Measurements from ENCODE around the gene ATP8B3.

The ATP8B3 gene

GRCh38 chr19:1858412-1859081 is 46.5 kb upstream of the ATP8B3 start:
- TF ChIP-seq CTCF (IDR thresholded peaks at IDR 0.05; ENCODE audit: extremely low read depth, missing control alignments) = no peak
- no peak for DNase-seq (ENCODE audit: low spot score)

GRCh38 chr19:1857648-1858326 is 45.7 kb upstream of the ATP8B3 start:
- TF ChIP-seq CTCF (IDR thresholded peaks at IDR 0.05; ENCODE audit: extremely low read depth, missing control alignments) = no peak
- no peak for DNase-seq (ENCODE audit: low spot score)

GRCh38 chr19:1856698-1857603 is 44.9 kb upstream of the ATP8B3 start:
- peak; percentile 90 for DNase-seq (ENCODE audit: low spot score)
- no peak for TF ChIP-seq CTCF (IDR thresholded peaks at IDR 0.05; ENCODE audit: extremely low read depth, missing control alignments)

GRCh38 chr19:1856345-1856697 is 44.2 kb upstream of the ATP8B3 start:
- no peak for TF ChIP-seq CTCF (IDR thresholded peaks at IDR 0.05; ENCODE audit: extremely low read depth, missing control alignments)
- DNase-seq (ENCODE audit: low spot score) = no peak

- no peak for DNase-seq (ENCODE audit: low spot score)
- no peak for TF ChIP-seq CTCF (IDR thresholded peaks at IDR 0.05; ENCODE audit: extremely low read depth, missing control alignments)
These were observed 43.8 kb upstream of the ATP8B3 start for GRCh38 chr19:1855828-1856255.

- peak; percentile 96 for DNase-seq (ENCODE audit: low spot score)
- no peak for TF ChIP-seq CTCF (IDR thresholded peaks at IDR 0.05; ENCODE audit: extremely low read depth, missing control alignments)
These were observed 43.2 kb upstream of the ATP8B3 start for GRCh38 chr19:1855040-1855827.

All from GM20000 (cell line).